Inferior parietal cortex (tissue), 1 donor: ENCODE data around the gene TIPARP.
"Not testable (repeated sequence)": the region's sequence is repeated elsewhere in the genome, so short reads cannot be mapped to it uniquely, and the experiment has no call there.

ENCODE experiments used
- DNase-seq: peaks from one replicate; pipeline ENCODE4 v3.0.0-alpha.2; 2016; ENCODE audit errors: extremely low spot score

TIPARP gene

GRCh38 chr3:156739976-156740375 is 65.6 kb downstream of the TIPARP start:
- DNase-seq, result no peak

- not testable (repeated sequence) for DNase-seq
Measured at GRCh38 chr3:156740581-156740980, 66.2 kb downstream of the TIPARP start.

DNA sequence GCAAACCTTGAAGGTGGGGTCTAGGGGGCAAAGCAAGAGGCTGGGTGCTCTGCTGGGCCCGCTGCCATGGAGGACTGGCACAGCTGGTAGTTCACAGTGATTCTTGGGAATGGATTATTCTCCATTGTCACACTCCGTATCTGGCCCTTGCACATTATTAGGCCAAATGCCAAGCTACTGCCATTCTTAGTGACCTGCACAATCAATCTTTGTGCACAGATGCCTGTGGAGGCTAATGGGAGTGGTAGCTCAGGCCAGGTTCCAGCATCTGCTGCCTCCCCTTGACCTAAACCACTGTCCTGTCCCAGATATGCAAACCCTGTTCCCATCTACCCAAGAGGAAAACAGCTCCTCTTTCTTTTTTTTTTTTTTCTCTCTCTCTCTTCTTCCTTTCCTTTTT is 67.5 kb downstream of the TIPARP start:
- DNase-seq, result no peak

GRCh38 chr3:156742401-156742800 is 68.0 kb downstream of the TIPARP start:
- no peak for DNase-seq

DNA sequence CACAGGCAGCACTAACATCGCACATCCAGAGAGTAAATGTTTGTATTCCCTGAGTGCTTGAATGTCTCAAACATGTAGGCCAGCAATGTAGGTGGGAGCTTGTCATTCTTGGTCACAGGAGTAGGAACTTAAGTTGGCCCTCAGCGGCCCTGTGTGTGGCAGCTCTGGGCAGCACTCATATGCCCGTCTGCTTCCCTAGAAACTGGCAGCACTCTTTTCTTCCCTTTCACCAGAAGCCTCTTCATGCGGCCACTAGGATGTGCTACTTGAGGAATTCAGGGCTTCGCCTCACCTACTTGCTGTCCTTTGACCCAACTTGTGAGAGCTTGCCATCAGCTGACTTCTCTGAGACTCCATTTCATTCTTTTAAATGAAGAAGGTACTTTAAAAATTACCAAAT is 69.5 kb downstream of the TIPARP start:
- no peak for DNase-seq

DNA sequence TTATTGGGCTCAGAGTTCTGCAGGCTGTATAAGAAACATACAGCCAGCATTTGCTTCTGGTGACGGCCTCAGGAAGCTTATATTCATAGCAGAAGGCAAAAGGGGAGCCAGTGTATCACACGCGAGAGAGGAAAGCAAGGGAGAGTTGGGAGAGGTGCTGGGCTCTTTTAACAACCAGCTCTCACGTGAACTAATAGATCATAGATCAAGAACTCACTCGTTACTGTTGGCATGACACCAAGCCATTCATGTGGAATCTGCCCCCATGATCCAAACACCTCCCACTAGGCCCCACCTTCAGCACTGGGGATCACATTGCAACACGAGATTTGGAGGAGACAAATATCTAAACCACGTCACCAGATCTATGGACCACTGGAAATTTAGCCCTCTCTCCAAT is 70.2 kb downstream of the TIPARP start:
- DNase-seq, result no peak

- no peak for DNase-seq
Measured at GRCh38 chr3:156745766-156746165, 71.4 kb downstream of the TIPARP start.

- no peak for DNase-seq
Measured at GRCh38 chr3:156747046-156747445, 72.7 kb downstream of the TIPARP start.

GRCh38 chr3:156749244-156749643 is 74.9 kb downstream of the TIPARP start:
- DNase-seq, result no peak

DNA sequence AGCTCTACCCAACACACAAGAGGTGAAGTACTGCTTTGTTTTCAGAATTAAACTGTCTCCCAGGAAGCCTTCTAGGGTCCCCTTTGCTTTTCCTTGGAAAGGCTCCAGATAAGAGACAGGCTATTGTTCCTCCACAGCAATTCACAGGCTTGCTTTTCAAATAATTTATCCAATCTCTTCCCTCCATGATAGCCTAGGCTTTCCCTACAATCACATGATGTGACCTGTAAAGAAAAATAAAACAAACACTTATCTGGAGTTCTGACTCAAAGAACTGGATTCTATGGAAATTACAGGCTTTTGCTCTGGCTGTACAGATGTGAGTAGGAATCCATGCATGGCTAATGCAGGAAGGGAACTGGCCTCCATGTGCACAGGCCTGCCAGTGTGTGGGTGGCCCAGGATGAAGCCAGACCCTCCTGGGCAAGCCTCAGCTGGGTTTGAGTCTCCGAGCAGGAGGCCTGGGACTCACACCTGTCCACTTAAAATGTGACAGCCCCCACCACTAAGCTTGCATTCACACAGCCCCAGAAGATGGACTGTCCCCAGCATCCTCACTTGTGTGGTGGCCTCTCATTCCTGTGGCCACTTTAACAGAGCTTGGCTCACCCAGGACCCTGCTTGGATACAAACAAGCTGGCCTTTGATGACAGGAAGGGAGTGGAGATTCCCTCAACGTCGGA is 75.9 kb downstream of the TIPARP start:
- no peak for DNase-seq

DNA sequence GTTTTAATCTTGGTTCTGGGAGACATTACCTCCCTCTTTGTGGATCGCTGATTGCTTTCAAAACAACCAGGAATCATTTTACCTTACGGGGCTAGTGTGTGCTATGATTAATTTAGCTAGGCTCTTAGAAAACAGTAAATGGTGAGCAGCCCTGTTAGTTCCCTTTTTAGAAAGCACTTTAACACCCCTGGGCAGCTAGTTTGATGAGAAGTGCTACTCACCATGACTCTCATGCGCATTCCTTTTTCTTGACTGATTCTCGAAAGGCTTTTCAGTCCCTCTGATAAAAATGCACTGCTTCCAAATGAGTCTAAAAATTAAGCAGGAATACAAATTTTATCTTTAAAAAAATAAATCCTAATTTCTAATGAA is 76.5 kb downstream of the TIPARP start:
- no peak for DNase-seq

GRCh38 chr3:156751461-156752025 is 77.2 kb downstream of the TIPARP start:
- no peak for DNase-seq
